ENCODE data around the gene PHF2.

GRCh38 chr9:93617273-93617672 is 40.9 kb downstream of the PHF2 start:
- TF ChIP-seq CTCF (IDR thresholded peaks at IDR 0.05), result no peak
- no peak for TF ChIP-seq POLR2A (IDR thresholded peaks at IDR 0.05)
